Urinary bladder (tissue), 4 donors: Measurements from ENCODE around the gene NCOA3. TPM values are rescaled to one million over a fixed set of nuclear protein-coding genes. Genes with fewer than 3 reads are reported as not detected.
A peak's percentile ranks its signal among the peaks of the same experiment; 100 is the strongest.
"Not testable (repeated sequence)": the region's sequence is repeated elsewhere in the genome, so short reads cannot be mapped to it uniquely, and the experiment has no call there.

Source experiments
- DNase-seq: peaks from one replicate; pipeline ENCODE4 v3.0.0-alpha.2; 2015; ENCODE audit errors: extremely low spot score
- H3K27ac ChIP-seq: one replicate; pipeline ENCODE4 v1.5.1; 2013; ENCODE audit warnings: low read depth, mild to moderate bottlenecking, moderate library complexity
- H3K36me3 ChIP-seq: one replicate; pipeline ENCODE4 v1.6.1; 2013; ENCODE audit warnings: mild to moderate bottlenecking, moderate library complexity; ENCODE audit not compliant: insufficient read depth
- H3K4me1 ChIP-seq: one replicate; pipeline ENCODE4 v1.6.1; 2013; ENCODE audit warnings: mild to moderate bottlenecking, moderate library complexity; ENCODE audit not compliant: insufficient read depth
- H3K4me3 ChIP-seq: one replicate; pipeline ENCODE4 v1.5.1; 2013; ENCODE audit warnings: low read depth, low read length
- WGBS: extraction: QIAGEN DNeasy Blood & Tissue Kit; methylation state at CpG from one replicate; pipeline ENCODE4 v1.1.7; 2013; 5-methylcytosine and 5-hydroxymethylcytosine counted together
- polyA plus RNA-seq: library from polyadenylated mRNA; stranded (reverse); fragments of 200-250 nt; gene quantifications from one replicate; pipeline ENCODE4 v1.2.3, GENCODE V29; 2013
- total RNA-seq: library from RNA; depleted of rRNA; stranded (reverse); fragments of >200 nt; gene quantifications from one replicate; pipeline ENCODE4 v1.2.3, GENCODE V29; 2014
- donor health status: healthy with polysubstance abuse.
- donor health status: healthy.

NCOA3 gene
- total RNA-seq (54.5 TPM), polyA plus RNA-seq (13.7 TPM)

DNA sequence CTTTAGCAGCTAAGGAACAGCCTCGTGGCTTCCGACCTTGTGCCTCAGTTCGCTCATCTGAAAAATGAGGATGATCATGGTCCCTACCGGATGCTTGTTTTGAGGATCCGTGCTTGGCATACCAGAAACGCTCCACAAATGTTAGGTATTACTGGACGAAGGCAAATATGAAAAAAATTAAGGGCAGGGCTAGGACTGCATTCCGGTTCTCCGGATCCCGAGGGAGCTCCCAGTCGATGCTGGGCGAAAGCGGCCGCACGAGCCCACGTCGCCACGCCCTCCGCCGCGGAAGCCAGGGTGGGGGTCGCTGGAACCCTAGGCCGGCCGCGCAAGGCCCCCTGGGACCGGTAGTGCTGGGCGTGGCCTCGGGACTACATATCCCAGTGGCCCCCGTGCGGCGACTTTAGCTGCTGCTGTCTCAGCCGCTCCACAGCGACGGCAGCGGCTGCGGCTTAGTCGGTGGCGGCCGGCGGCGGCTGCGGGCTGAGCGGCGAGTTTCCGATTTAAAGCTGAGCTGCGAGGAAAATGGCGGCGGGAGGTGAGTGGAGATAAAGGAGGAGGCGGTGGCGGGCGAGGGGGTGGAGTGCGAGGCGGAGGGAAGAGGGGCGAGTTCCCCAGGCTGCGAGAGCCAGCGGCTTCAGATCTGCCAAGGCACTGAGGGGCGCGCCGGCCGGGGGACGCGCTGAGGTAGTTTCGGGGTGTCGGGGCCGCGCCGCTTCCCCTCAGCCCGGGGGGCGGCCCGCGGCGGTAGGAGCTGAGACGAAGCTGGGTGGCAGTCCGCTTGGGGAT lies at the start of gene NCOA3:
Gene NCOA3 (plus strand): TSS at position 406 of the 789 bp plus-strand sequence. CDS start 120,361 bp downstream, outside the sequence.
- DNase-seq, result peak; percentile 79
- Histone ChIP-seq H3K4me1 (no peaks in the 10 kb centered on the region), H3K27ac (peak within 1 kb of the TSS; percentile 91), H3K4me3 (peak within 1 kb of the TSS; percentile 95), H3K36me3 (no peaks in the 10 kb centered on the region)
- WGBS, result under 1% methylated on average over 73 of the region's 74 CpGs

GRCh38 chr20:47452736-47453161 lies 48.9 kb upstream of the NCOA3 start:
- Histone ChIP-seq H3K4me3 (no peak overlapping the region), H3K27ac (no peak overlapping the region), H3K4me1 (no peaks in the 10 kb centered on the region), H3K36me3 (no peaks in the 10 kb centered on the region)
- no peak for DNase-seq
- WGBS, result 90% methylated on average over 1 of the region's 1 CpG

DNA sequence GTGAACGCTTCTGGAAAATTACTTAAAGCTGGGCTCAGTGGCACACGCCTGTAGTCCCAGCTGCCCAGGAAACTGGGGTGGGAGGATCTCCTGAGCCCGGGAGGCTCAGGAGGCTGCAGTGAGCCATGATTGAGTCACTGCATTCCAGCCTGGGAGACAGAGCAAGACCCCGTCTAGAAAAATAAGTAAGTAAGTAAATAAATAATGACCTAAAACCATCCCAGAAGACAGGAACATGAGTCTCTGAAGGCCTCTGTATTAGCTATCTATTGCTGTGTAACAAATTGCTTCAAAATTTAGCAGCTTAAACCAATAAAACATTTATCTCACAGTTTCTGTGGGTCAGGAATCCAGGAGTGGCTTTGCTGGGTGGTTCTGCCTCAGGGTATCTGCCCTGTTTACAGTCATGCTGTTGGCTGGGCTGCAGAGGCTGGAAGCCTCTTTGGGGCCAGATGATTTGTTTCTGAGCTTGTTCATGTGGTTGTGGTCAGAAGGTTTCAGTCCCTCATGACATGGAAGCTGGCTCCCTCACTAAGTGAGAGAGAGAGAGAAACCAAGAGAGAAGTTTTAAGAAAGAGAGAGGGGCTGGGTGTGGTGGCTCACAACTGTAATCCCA lies 48.4 kb upstream of the NCOA3 start:
- whole genome bisulfite sequencing, result 62% methylated on average over 4 of the region's 4 CpGs
- no peak overlapping the region for H3K27ac ChIP-seq
- no peak for DNase-seq

DNA sequence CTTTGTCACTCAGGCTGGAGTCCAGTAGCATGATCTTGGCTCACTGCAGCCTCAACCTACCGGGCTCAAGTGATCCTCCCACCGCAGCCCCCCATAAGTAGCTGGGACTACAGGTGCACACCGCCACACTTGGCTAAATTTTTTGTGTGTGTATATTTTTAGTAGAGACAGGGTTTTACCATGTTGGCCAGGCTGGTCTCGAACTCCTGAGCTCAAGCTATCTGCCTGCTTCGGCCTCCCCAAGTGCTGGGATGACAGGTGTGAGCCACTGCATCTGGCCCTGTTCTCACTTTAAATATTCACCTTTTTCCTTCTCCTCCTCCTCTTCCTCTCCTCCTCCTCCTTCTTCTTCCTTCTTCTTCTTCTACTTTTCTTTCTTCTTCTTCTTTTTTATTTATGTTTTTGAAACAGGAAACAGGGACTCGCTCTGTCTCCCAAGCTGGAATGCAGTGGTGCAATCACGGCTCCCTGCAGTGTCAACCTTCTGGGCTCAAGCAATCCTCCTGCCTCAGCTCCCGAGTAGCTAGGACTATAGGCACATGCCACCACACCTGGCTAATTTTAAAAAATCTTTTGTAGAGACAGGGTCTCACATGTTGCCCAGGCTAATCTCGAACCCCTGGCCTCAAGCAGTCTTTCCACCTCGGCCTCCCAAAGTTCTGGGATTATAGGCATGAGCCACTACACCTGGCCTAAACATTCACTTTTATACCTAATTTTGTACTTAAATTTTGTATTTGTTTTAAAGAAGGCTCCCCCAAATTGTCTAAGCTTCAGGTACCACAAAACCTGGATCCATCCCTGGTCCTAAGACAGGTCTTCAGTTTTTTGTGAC lies 47.2 kb upstream of the NCOA3 start:
- no peak overlapping the region for H3K27ac ChIP-seq
- DNase-seq, result no peak
- 87% methylated on average over 10 of the region's 10 CpGs for whole genome bisulfite sequencing
- H3K36me3 ChIP-seq, result no peaks in the 10 kb centered on the region
- no peak overlapping the region for H3K4me3 ChIP-seq
- H3K4me1 ChIP-seq, result no peaks in the 10 kb centered on the region

More for the DNA sequence above, 48.4 kb upstream of the NCOA3 start:
- Histone ChIP-seq H3K4me1 (no peaks in the 10 kb centered on the region), H3K4me3 (no peak overlapping the region), H3K36me3 (no peaks in the 10 kb centered on the region)

GRCh38 chr20:47455133-47456040 lies 46.3 kb upstream of the NCOA3 start:
- H3K4me1 ChIP-seq, result no peaks in the 10 kb centered on the region
- no peak overlapping the region for H3K27ac ChIP-seq
- no peak overlapping the region for H3K4me3 ChIP-seq
- H3K36me3 ChIP-seq, result no peaks in the 10 kb centered on the region
- 80% methylated on average over 7 of the region's 7 CpGs for WGBS
- peak; percentile 59 for DNase-seq

DNA sequence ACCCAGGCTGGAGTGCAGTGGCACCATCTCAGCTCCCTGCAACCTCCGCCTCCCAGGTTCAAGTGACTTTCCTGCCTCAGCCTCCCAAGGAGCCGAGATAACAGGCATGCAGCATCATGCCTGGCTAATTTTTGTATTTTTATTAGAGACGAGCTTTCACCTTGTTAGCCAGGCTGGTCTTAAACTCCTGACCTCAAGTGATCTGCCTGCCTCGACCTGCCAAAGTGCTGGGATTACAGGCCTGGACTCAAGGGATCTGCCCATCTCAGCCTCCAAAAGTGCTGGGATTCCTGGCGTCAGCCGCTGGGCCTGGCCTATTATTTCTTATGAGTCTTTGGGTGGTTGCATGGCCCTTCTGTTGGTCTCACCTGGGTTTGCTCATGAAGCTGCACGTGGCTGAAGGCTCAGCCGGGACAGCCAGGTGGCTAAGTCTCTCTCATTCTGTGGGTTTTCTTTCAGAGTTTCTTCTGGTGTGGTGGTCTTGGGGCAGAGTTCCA lies 45.6 kb upstream of the NCOA3 start:
- H3K27ac ChIP-seq, result no peak overlapping the region
- WGBS, result 86% methylated on average over 8 of the region's 8 CpGs
- H3K36me3 ChIP-seq, result no peaks in the 10 kb centered on the region
- DNase-seq, result no peak
- no peaks in the 10 kb centered on the region for H3K4me1 ChIP-seq
- H3K4me3 ChIP-seq, result no peak overlapping the region

DNA sequence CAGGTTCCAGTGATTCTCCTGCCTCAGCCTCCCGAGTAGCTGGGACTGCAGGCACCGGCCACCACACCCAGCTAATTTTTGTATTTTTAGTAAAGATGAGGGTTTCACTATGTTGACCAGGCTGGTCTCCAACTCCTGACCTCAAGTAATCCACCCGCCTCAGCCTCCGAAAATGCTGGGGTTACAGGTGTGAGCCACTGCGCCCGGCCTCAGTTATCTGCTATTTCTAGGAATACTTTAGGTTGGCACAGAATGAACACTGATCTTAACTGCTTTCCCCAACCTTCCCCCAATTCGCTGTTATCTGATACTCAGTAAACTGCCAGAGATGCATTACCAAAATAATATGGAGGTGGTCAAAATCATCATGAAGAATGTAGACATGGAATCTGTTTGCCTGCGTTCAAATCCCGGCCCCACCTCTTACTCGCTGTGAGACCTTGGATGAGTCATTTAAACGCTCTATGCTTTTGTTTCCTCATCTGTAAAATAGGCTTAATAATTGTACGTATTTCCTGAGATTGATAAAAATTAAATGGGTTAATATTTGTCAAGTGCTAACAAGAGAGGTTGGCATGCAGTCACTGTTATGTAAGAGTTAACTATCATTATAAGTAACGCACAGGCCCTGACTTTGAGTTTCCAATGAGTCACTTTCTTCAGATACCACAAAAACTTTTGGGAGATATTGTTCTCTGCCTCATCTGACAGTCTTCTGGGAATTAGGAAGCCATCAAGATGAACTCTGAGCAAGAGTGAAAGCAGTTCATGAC lies 44.5 kb upstream of the NCOA3 start:
- H3K27ac ChIP-seq, result no peak overlapping the region
- 89% methylated on average over 13 of the region's 13 CpGs for WGBS
- H3K4me1 ChIP-seq, result no peaks in the 10 kb centered on the region
- H3K4me3 ChIP-seq, result no peak overlapping the region
- no peak for DNase-seq
- no peaks in the 10 kb centered on the region for H3K36me3 ChIP-seq

DNA sequence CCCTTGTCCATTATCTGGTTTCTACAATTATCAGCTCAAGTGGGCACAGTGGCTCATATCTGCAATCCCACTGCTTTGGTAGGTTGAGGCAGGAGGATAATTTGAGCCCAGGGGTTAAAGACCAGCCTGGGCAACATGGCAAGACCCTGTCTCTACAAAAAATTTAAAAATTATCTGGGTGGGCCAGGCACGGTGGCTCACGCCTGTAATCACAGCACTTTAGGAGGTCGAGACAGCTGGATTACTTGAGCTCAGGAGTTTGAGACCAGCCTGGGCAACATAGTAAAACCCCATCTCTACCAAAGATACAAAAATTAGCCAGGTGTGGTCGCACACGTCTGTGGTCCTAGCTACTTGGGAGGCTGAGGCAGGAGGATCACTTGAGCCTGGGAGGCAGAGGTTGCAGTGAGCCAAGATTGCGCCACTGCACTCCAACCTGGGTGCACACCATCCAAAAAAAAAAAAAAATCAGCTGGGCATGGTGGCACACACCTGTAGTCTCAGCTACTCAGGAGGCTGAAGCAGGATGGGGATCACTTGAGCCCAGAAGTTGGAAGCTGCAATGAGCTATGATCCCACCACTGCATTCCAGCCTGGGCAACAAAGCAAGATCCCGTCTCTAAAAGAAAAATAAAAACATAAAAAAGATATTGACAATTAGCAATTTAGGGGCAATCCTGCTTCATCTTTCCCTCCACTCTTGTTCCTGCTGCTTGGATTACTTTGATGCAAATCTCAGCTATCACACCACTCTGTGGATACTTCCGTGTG lies 43.2 kb upstream of the NCOA3 start:
- not testable (repeated sequence) for DNase-seq, H3K4me1 ChIP-seq, H3K36me3 ChIP-seq, H3K27ac ChIP-seq, H3K4me3 ChIP-seq
- 93% methylated on average over 8 of the region's 8 CpGs for WGBS

- H3K4me3 ChIP-seq, result no peak overlapping the region
- 84% methylated on average over 9 of the region's 9 CpGs for WGBS
- DNase-seq, result no peak
- no peaks in the 10 kb centered on the region for H3K36me3 ChIP-seq
- no peaks in the 10 kb centered on the region for H3K4me1 ChIP-seq
- no peak overlapping the region for H3K27ac ChIP-seq
These were observed 42.2 kb upstream of the NCOA3 start for GRCh38 chr20:47459344-47460073.

DNA sequence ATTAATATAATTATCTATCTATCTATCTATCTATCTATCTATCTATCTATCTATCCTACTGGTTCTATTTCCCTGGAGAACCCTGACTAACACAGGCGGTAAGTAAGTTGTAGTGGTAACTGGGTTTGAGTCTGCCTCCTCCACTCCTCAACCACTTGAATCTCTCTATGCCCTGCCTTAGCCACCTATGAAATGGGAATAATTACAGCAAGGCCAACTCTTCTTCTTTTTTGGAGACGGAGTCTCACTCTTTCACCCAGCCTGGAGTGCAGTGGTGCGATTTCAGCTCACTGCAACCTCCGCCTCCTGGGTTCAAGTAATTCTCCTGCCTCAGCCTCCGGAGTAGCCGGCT lies 41.0 kb upstream of the NCOA3 start:
- not testable (repeated sequence) for H3K4me1 ChIP-seq, H3K36me3 ChIP-seq, H3K27ac ChIP-seq, DNase-seq, H3K4me3 ChIP-seq
- WGBS, result 96% methylated on average over 6 of the region's 6 CpGs

- no peaks in the 10 kb centered on the region for H3K4me1 ChIP-seq
- DNase-seq, result no peak
- H3K36me3 ChIP-seq, result no peaks in the 10 kb centered on the region
- 79% methylated on average over 5 of the region's 5 CpGs for WGBS
- no peak overlapping the region for H3K27ac ChIP-seq
- H3K4me3 ChIP-seq, result no peak overlapping the region
These were observed 40.5 kb upstream of the NCOA3 start for GRCh38 chr20:47461120-47461685.
